ENCODE data around the gene RPL15. TPM values are rescaled to one million over a fixed set of nuclear protein-coding genes. Genes with fewer than 3 reads are reported as not detected.

Gene RPL15
- total and polyA plus RNA-seq, 10 of the 15 experiments (the other 5 are each of a cell fraction or from before 2014, with no cell fraction given): 2,885 to 10,761 (median 4,017) TPM

DNA sequence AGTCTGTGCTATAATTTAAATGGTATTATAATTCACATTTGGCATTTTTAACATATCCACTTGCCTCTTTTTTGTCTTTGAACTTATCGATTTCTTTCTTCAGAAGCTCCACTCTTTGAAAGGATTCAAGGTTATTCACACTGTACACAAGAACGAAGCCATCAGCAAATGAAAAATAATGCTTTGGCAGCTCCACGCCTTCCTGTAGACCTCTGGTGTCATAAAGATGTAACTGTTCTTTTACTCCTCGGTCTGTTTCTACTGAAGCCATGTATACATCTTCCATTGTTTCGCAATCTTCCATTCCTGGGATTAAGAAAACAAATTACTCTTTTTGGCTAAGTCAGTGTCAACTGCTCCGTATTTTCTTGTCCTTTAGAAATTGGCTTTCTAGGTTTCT is 16.2 kb upstream of the RPL15 start (continued):
- TF ChIP-seq NFIC (IDR thresholded peaks at IDR 0.05; ENCODE audit: low read depth, low read length) (no peak), ZZZ3 (IDR thresholded peaks at IDR 0.05; ENCODE audit: control insufficient read depth, insufficient read length, low read depth) (no peak)

- H3K4me2 ChIP-seq (ENCODE audit: control insufficient read depth, insufficient read depth): no peak overlapping the region
- no peak overlapping the region for H3K27ac ChIP-seq (ENCODE audit: control insufficient read depth, insufficient read depth)
- BruUV-seq (replicated peaks): no TSS peak
- no peaks in the 10 kb centered on the region for H3K79me2 ChIP-seq (ENCODE audit: control insufficient read depth, insufficient read depth, low read length)
- ChIA-PET RAD21 (ENCODE audit: unreplicated experiment) (no interaction called here), CTCF (interaction anchor here (1.3 kb wide), 1 partner anchor 16 kb away, joined by 3 read pairs; no protein-coding TSS in a partner anchor), POLR2A (no interaction called here), SMC1A (ENCODE audit: uncharacterized antibody, unreplicated experiment) (interaction anchor here (0.6 kb wide), 1 partner anchor 62 kb away, joined by 3 read pairs; no protein-coding TSS in a partner anchor)
- no peaks in the 10 kb centered on the region for H3K9me3 ChIP-seq (replicated peaks; ENCODE audit: control insufficient read depth, insufficient read depth, low read length)
- DNase-seq (ENCODE audit: low read depth, low spot score) (no peak), ATAC-seq (no peak), FAIRE-seq (no peak)
- H3K27me3 ChIP-seq (replicated peaks in 1 of 2; ENCODE audit: control insufficient read depth in 2 of 2, insufficient read depth in 2 of 2, low read length in 1 of 2): no peaks in the 10 kb centered on the region
- no peaks in the 10 kb centered on the region for H4K20me1 ChIP-seq (ENCODE audit: control insufficient read depth, insufficient read depth)
- H3K4me3 ChIP-seq: no peak overlapping the region
- H3K4me1 ChIP-seq (ENCODE audit: control insufficient read depth, insufficient read depth, low read length): no peaks in the 10 kb centered on the region
- TF ChIP-seq SIN3A (IDR thresholded peaks at IDR 0.05; ENCODE audit: low read depth, low read length) (no peak), RAD21 (IDR thresholded peaks at IDR 0.05; ENCODE audit: insufficient read depth, low read depth, low read length) (no peak), STAT1 (conservative IDR thresholded peaks at IDR 0.05) (no peak), SMC3 (IDR thresholded peaks at IDR 0.05; ENCODE audit: borderline replicate concordance, low read length) (no peak), IKZF1 (conservative IDR thresholded peaks at IDR 0.05) (no peak)
- TF ChIP-seq, protein P1, sequence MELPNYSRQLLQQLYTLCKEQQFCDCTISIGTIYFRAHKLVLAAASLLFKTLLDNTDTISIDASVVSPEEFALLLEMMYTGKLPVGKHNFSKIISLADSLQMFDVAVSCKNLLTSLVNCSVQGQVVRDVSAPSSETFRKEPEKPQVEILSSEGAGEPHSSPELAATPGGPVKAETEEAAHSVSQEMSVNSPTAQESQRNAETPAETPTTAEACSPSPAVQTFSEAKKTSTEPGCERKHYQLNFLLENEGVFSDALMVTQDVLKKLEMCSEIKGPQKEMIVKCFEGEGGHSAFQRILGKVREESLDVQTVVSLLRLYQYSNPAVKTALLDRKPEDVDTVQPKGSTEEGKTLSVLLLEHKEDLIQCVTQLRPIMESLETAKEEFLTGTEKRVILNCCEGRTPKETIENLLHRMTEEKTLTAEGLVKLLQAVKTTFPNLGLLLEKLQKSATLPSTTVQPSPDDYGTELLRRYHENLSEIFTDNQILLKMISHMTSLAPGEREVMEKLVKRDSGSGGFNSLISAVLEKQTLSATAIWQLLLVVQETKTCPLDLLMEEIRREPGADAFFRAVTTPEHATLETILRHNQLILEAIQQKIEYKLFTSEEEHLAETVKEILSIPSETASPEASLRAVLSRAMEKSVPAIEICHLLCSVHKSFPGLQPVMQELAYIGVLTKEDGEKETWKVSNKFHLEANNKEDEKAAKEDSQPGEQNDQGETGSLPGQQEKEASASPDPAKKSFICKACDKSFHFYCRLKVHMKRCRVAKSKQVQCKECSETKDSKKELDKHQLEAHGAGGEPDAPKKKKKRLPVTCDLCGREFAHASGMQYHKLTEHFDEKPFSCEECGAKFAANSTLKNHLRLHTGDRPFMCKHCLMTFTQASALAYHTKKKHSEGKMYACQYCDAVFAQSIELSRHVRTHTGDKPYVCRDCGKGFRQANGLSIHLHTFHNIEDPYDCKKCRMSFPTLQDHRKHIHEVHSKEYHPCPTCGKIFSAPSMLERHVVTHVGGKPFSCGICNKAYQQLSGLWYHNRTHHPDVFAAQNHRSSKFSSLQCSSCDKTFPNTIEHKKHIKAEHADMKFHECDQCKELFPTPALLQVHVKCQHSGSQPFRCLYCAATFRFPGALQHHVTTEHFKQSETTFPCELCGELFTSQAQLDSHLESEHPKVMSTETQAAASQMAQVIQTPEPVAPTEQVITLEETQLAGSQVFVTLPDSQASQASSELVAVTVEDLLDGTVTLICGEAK (IDR thresholded peaks at IDR 0.05; ENCODE audit: borderline replicate concordance): no peak
- H3K9ac ChIP-seq (ENCODE audit: control insufficient read depth, insufficient read depth, low read length): no peak overlapping the region
- no peak overlapping the region for H2AFZ ChIP-seq (ENCODE audit: control insufficient read depth, low read depth, low read length)
- in situ Hi-C loops (cut with MboI): no loop called here
- peaks cover 0 to 3% of the 10 kb centered on the region in 2 experiments; a peak in 3 of 4 replicates for H3K36me3 ChIP-seq (ENCODE audit: control insufficient read depth in 2 of 2, insufficient read depth in 2 of 2, low read length in 1 of 2)
- intact Hi-C loops (cut with micrococcal nuclease; ENCODE audit: unreplicated experiment): no loop called here
Measured at GRCh38 chr3:23904545-23904944, 12.4 kb upstream of the RPL15 start.
